Stimulated activated memory B cell treated with anti-CD40 and anti-IgM and Interleukin-4, amounts not matched to agents 10 μg/mL and 1 μg/mL and 100 μg/mL, for 72 hours (primary cell): ENCODE results near the gene GPR61.

Experiments used
- ATAC-seq: fragments of 150-1000 bp; cut with Tn5 transposase; 2 replicates; pipeline ENCODE4 v1.10.0; 2021
- H3K27ac Mint-ChIP-seq: one replicate; pipeline ENCODE4 v1.8.0; 2022; ENCODE audit warnings: mild to moderate bottlenecking, mixed read lengths
- H3K27me3 Mint-ChIP-seq: one replicate; pipeline ENCODE4 v1.8.0; 2022; ENCODE audit warnings: mixed read lengths
- H3K36me3 Mint-ChIP-seq: one replicate; pipeline ENCODE4 v1.8.0; 2022; ENCODE audit warnings: mixed read lengths
- H3K4me1 Mint-ChIP-seq: one replicate; pipeline ENCODE4 v1.8.0; 2022; ENCODE audit warnings: mixed read lengths
- H3K4me3 Mint-ChIP-seq: one replicate; pipeline ENCODE4 v1.8.0; 2022; ENCODE audit warnings: mild to moderate bottlenecking, moderate library complexity, mixed read lengths
- H3K9me3 Mint-ChIP-seq: one replicate; pipeline ENCODE4 v1.8.0; 2022; ENCODE audit warnings: mixed read lengths

The GPR61 gene

GRCh38 chr1:109538827-109539555 lies 681 bp upstream of the GPR61 start:
- Mint-ChIP-seq H3K27ac (no peak overlapping the region), H3K27me3 (no peaks in the 10 kb centered on the region)
- ATAC-seq = no peak

GRCh38 chr1:109541102-109541501 lies 1.4 kb downstream of the GPR61 start:
- no peaks in the 10 kb centered on the region for H3K27me3 Mint-ChIP-seq
- no peak for ATAC-seq
- no peak overlapping the region for H3K4me3 Mint-ChIP-seq
- no peaks in the 10 kb centered on the region for H3K36me3 Mint-ChIP-seq
- H3K4me1 Mint-ChIP-seq = peaks cover under 1% of the 10 kb centered on the region
- H3K27ac Mint-ChIP-seq = no peak overlapping the region
- H3K9me3 Mint-ChIP-seq = no peaks in the 10 kb centered on the region

More at GRCh38 chr1:109538827-109539555, 681 bp upstream of the GPR61 start:
- Mint-ChIP-seq H3K36me3 (no peaks in the 10 kb centered on the region), H3K4me3 (no peak overlapping the region), H3K9me3 (no peaks in the 10 kb centered on the region), H3K4me1 (no peaks in the 10 kb centered on the region)

GRCh38 chr1:109542657-109543056 lies 3.0 kb downstream of the GPR61 start:
- Mint-ChIP-seq H3K4me3 (no peak overlapping the region), H3K27me3 (no peaks in the 10 kb centered on the region), H3K4me1 (peaks cover 16% of the 10 kb centered on the region), H3K9me3 (no peaks in the 10 kb centered on the region), H3K27ac (no peak overlapping the region), H3K36me3 (no peaks in the 10 kb centered on the region)
- ATAC-seq = no peak

- Mint-ChIP-seq H3K36me3 (no peaks in the 10 kb centered on the region), H3K9me3 (no peaks in the 10 kb centered on the region), H3K27ac (no peak overlapping the region), H3K4me1 (peaks cover 20% of the 10 kb centered on the region), H3K4me3 (no peak overlapping the region), H3K27me3 (no peaks in the 10 kb centered on the region)
- ATAC-seq = no peak
Observed at GRCh38 chr1:109543283-109543987, 3.8 kb downstream of the GPR61 start.

GRCh38 chr1:109543988-109544735 lies 4.5 kb downstream of the GPR61 start:
- peaks cover 28% of the 10 kb centered on the region for H3K4me1 Mint-ChIP-seq
- no peak for ATAC-seq
- H3K27ac Mint-ChIP-seq = no peak overlapping the region
- no peaks in the 10 kb centered on the region for H3K27me3 Mint-ChIP-seq
- no peaks in the 10 kb centered on the region for H3K36me3 Mint-ChIP-seq
- H3K4me3 Mint-ChIP-seq = no peak overlapping the region
- no peaks in the 10 kb centered on the region for H3K9me3 Mint-ChIP-seq

GRCh38 chr1:109546311-109547109 lies 6.8 kb downstream of the GPR61 start:
- Mint-ChIP-seq H3K36me3 (no peaks in the 10 kb centered on the region), H3K4me3 (peak overlapping the region; percentile 98), H3K27me3 (no peaks in the 10 kb centered on the region), H3K9me3 (no peaks in the 10 kb centered on the region), H3K27ac (peak overlapping the region; percentile 97), H3K4me1 (peaks cover 47% of the 10 kb centered on the region)
- peak; percentile 65 for ATAC-seq

GRCh38 chr1:109547463-109548320 lies 8.0 kb downstream of the GPR61 start:
- H3K4me3 Mint-ChIP-seq = peak overlapping the region; percentile 98
- no peak for ATAC-seq
- no peaks in the 10 kb centered on the region for H3K27me3 Mint-ChIP-seq
- no peaks in the 10 kb centered on the region for H3K36me3 Mint-ChIP-seq
- no peaks in the 10 kb centered on the region for H3K9me3 Mint-ChIP-seq
- peaks cover 51% of the 10 kb centered on the region for H3K4me1 Mint-ChIP-seq
- H3K27ac Mint-ChIP-seq = peak overlapping the region; percentile 97

GRCh38 chr1:109548321-109549267 lies 8.9 kb downstream of the GPR61 start, which contains the start of gene GNAI3:
GNAI3 (plus strand) TSS chr1:109548615; CDS start chr1:109548721, 106 bp downstream.
- H3K9me3 Mint-ChIP-seq = no peaks in the 10 kb centered on the region
- no peaks in the 10 kb centered on the region for H3K36me3 Mint-ChIP-seq
- H3K4me1 Mint-ChIP-seq = peaks cover 51% of the 10 kb centered on the region
- ATAC-seq = peak; percentile 98
- H3K4me3 Mint-ChIP-seq = peak within 1 kb of the TSS; percentile 98
- peak within 1 kb of the TSS; percentile 97 for H3K27ac Mint-ChIP-seq
- no peaks in the 10 kb centered on the region for H3K27me3 Mint-ChIP-seq

- Mint-ChIP-seq H3K27ac (no peak overlapping the region), H3K36me3 (peaks cover 6% of the 10 kb centered on the region), H3K4me3 (no peak overlapping the region), H3K27me3 (no peaks in the 10 kb centered on the region), H3K4me1 (peaks cover 80% of the 10 kb centered on the region), H3K9me3 (no peaks in the 10 kb centered on the region)
- ATAC-seq = no peak
Observed at GRCh38 chr1:109556563-109556962, 16.9 kb downstream of the GPR61 start.

- no peaks in the 10 kb centered on the region for H3K9me3 Mint-ChIP-seq
- H3K27ac Mint-ChIP-seq = peak overlapping the region; percentile 58
- ATAC-seq = no peak
- H3K4me3 Mint-ChIP-seq = no peak overlapping the region
- no peaks in the 10 kb centered on the region for H3K27me3 Mint-ChIP-seq
- H3K4me1 Mint-ChIP-seq = peaks cover 87% of the 10 kb centered on the region
- H3K36me3 Mint-ChIP-seq = peaks cover 6% of the 10 kb centered on the region
Observed at GRCh38 chr1:109557520-109557919, 17.8 kb downstream of the GPR61 start.

GRCh38 chr1:109559995-109560394 lies 20.3 kb downstream of the GPR61 start:
- Mint-ChIP-seq H3K27me3 (no peaks in the 10 kb centered on the region), H3K4me1 (peaks cover 93% of the 10 kb centered on the region), H3K4me3 (no peak overlapping the region), H3K27ac (no peak overlapping the region), H3K9me3 (no peaks in the 10 kb centered on the region), H3K36me3 (peaks cover 6% of the 10 kb centered on the region)
- no peak for ATAC-seq

GRCh38 chr1:109564194-109564878 lies 24.7 kb downstream of the GPR61 start:
- Mint-ChIP-seq H3K4me1 (peaks cover 64% of the 10 kb centered on the region), H3K9me3 (no peaks in the 10 kb centered on the region), H3K27ac (no peak overlapping the region), H3K27me3 (no peaks in the 10 kb centered on the region), H3K4me3 (no peak overlapping the region), H3K36me3 (no peaks in the 10 kb centered on the region)
- ATAC-seq = no peak

GRCh38 chr1:109565241-109565640 lies 25.6 kb downstream of the GPR61 start:
- no peaks in the 10 kb centered on the region for H3K36me3 Mint-ChIP-seq
- H3K27me3 Mint-ChIP-seq = no peaks in the 10 kb centered on the region
- H3K9me3 Mint-ChIP-seq = no peaks in the 10 kb centered on the region
- no peak for ATAC-seq
- peak overlapping the region; percentile 12 for H3K27ac Mint-ChIP-seq
- H3K4me1 Mint-ChIP-seq = peaks cover 55% of the 10 kb centered on the region
- no peak overlapping the region for H3K4me3 Mint-ChIP-seq
